ENCODE measurements around the gene UCK2. TPM values are rescaled to one million over a fixed set of nuclear protein-coding genes. Genes with fewer than 3 reads are reported as not detected.

The UCK2 gene
- total and polyA plus RNA-seq, 2 of the 8 experiments (the other 6 are each of a cell fraction or from before 2014, with no cell fraction given), result 103 to 109 TPM

DNA sequence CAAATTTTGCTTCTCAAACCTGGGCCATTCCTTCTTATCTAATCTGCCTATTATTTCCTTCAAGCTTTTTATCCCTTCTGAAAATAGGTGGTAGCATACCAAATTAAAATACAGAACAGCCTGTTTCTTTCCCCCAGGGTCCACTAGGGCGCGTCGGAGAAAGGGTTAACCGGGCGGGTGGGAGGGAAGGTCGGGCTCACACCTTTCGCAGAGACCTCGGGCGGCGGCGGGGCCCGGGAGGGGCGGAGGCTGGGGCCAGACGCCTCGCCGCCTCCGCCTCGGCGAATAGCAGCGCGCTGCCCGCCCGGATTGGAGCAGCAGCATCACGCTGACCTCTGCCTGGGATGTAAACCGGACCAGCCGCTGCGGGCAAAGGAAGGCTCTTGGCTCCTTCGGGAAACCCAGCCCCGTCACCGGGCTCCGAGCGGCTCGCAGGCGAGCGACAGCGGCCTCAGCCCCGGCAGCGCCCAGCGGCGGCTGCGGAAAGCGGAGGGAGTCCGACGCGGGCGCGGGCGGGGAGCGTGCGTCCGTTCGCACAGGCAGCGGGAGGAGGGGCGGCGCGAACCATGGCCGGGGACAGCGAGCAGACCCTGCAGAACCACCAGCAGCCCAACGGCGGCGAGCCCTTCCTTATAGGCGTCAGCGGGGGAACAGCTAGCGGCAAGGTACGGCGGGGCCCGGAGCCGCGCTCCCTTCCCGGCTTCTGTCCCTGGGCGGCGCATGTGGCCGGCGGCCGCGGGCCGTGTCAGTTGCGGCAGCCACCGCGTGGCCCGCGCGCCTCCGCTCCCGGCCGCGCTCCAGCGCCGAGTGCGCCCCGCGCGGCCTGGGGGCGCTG is at the start of gene UCK2 (continued):
- no peak for TF ChIP-seq ATF3 (IDR thresholded peaks at IDR 0.05; ENCODE audit: insufficient read depth, low read depth, low read length)
- peak in 1 of 3 experiments; percentile 9; a peak in 2 of 4 replicates for TF ChIP-seq CTCF (IDR thresholded peaks at IDR 0.05; ENCODE audit: control extremely low read depth in 1 of 3, insufficient read depth in 1 of 3, low read depth in 1 of 3, low read length in 3 of 3)
- TF ChIP-seq E2F6 (IDR thresholded peaks at IDR 0.05), result peak; percentile 48
- no peak for TF ChIP-seq SP4 (IDR thresholded peaks at IDR 0.05; ENCODE audit: low read length)
- no peak for TF ChIP-seq SIRT6 (IDR thresholded peaks at IDR 0.05; ENCODE audit: low read length)
- TF ChIP-seq RFX5 (IDR thresholded peaks at IDR 0.05; ENCODE audit: borderline replicate concordance, low read depth, low read length), result no peak
- TF ChIP-seq SUZ12 (IDR thresholded peaks at IDR 0.05; ENCODE audit: low read length), result no peak
- TF ChIP-seq KDM1A (IDR thresholded peaks at IDR 0.05; ENCODE audit: borderline replicate concordance, low read length), result no peak
- TF ChIP-seq SP2 (IDR thresholded peaks at IDR 0.05; ENCODE audit: low read length), result no peak
- no peak for TF ChIP-seq GABPA (IDR thresholded peaks at IDR 0.05; ENCODE audit: borderline replicate concordance, insufficient read depth, low read length)
- TF ChIP-seq CBX8 (IDR thresholded peaks at IDR 0.05; ENCODE audit: borderline replicate concordance, low read depth, low read length), result no peak
- no peak for TF ChIP-seq HDAC2 (IDR thresholded peaks at IDR 0.05; ENCODE audit: borderline replicate concordance in 1 of 2, low read depth in 2 of 2, low read length in 2 of 2)
- no peak for TF ChIP-seq FOSL1 (IDR thresholded peaks at IDR 0.05; ENCODE audit: insufficient read depth, low read depth, low read length)
- TF ChIP-seq PHF8 (conservative IDR thresholded peaks at IDR 0.05; ENCODE audit: low read depth, low read length), result peak; percentile 66
- no peak for TF ChIP-seq EGR1 (IDR thresholded peaks at IDR 0.05; ENCODE audit: borderline replicate concordance, low read depth, low read length)
- peak; percentile 79 for TF ChIP-seq TAF7 (optimal IDR thresholded peaks at IDR 0.05; ENCODE audit: borderline replicate concordance, low read depth, low read length)
- no peak for TF ChIP-seq HDAC6 (IDR thresholded peaks at IDR 0.05; ENCODE audit: low read depth, low read length)
- TF ChIP-seq SRF (IDR thresholded peaks at IDR 0.05; ENCODE audit: low read depth, low read length), result no peak
- no peak for TF ChIP-seq CEBPB (IDR thresholded peaks at IDR 0.05; ENCODE audit: low read depth, low read length)
- TF ChIP-seq SAP30 (IDR thresholded peaks at IDR 0.05; ENCODE audit: insufficient read depth, insufficient replicate concordance, low read length), result no peak

Measured in H1 (cell line).